Breast epithelium (tissue), 3 donors: ENCODE data around the gene ECD.

ENCODE experiments used
- CTCF ChIP-seq, 3 donors: fragments of 450-650 bp; IDR thresholded peaks; one replicate each; pipeline ENCODE4 v1.5.1; 2016 to 2017; ENCODE audit warnings: antibody characterized with exemption in 3 of 3, mild to moderate bottlenecking in 3 of 3, moderate library complexity in 3 of 3
- POLR2A ChIP-seq: fragments of 450-650 bp; IDR thresholded peaks from one replicate; pipeline ENCODE4 v1.6.1; 2016; ENCODE audit warnings: antibody characterized with exemption, mild to moderate bottlenecking, moderate library complexity

- TF ChIP-seq POLR2A (no peak), CTCF (IDR thresholded peaks at IDR 0.05) (no peak)
Measured at GRCh38 chr10:73119457-73119856, 48.4 kb downstream of the ECD start.
